ENCODE results near the gene IP6K2. TPM values are rescaled to one million over a fixed set of nuclear protein-coding genes. Genes with fewer than 3 reads are reported as not detected.

The IP6K2 gene
- total and polyA plus RNA-seq, 2 of the 13 experiments (the other 11 are each of a cell fraction or from before 2014, with no cell fraction given): 85.5 to 112 TPM

- no peak for TF ChIP-seq GLMP (CRISPR knock-in tag; IDR thresholded peaks at IDR 0.05; ENCODE audit: borderline replicate concordance)
- no peak for TF ChIP-seq ZBTB1 (CRISPR knock-in tag; IDR thresholded peaks at IDR 0.05; ENCODE audit: borderline replicate concordance)
- 0 out of 2 replicates have a peak, but pooled peaks have one; percentile 36 for TF ChIP-seq GZF1 (CRISPR knock-in tag; IDR thresholded peaks at IDR 0.05)
- 0 out of 2 replicates have a peak, but pooled peaks have one; percentile 63 for TF ChIP-seq ZBED4 (CRISPR knock-in tag; IDR thresholded peaks at IDR 0.05; ENCODE audit: borderline replicate concordance)
- TF ChIP-seq ZNF570 (CRISPR knock-in tag; IDR thresholded peaks at IDR 0.05; ENCODE audit: borderline replicate concordance): no peak
- TF ChIP-seq MTF1 (CRISPR knock-in tag; IDR thresholded peaks at IDR 0.05): no peak
- peak; percentile 20; the same call in 1 of the 2 replicates for TF ChIP-seq TFE3 (CRISPR knock-in tag; IDR thresholded peaks at IDR 0.05)
- no peak for TF ChIP-seq U2AF2 (IDR thresholded peaks at IDR 0.05; ENCODE audit: low read depth, low read length)
- no peak; the same call in none of the 2 replicates for TF ChIP-seq REPIN1 (CRISPR knock-in tag; IDR thresholded peaks at IDR 0.05; ENCODE audit: borderline replicate concordance, low read depth)
- no peak for TF ChIP-seq ZMYM2 (CRISPR knock-in tag; IDR thresholded peaks at IDR 0.05)
- TF ChIP-seq ZNF564 (CRISPR knock-in tag; IDR thresholded peaks at IDR 0.05): peak; percentile 86; the same call in 1 of the 2 replicates
- no peak for TF ChIP-seq TSC22D2 (CRISPR knock-in tag; IDR thresholded peaks at IDR 0.05; ENCODE audit: borderline replicate concordance)
- TF ChIP-seq SMYD3 (CRISPR knock-in tag; IDR thresholded peaks at IDR 0.05): no peak
- TF ChIP-seq LRRFIP1 (CRISPR knock-in tag; conservative IDR thresholded peaks at IDR 0.05): no peak
- no peak for TF ChIP-seq U2AF1 (optimal IDR thresholded peaks at IDR 0.05; ENCODE audit: low read depth, low read length)
- TF ChIP-seq SRSF9 (IDR thresholded peaks at IDR 0.05; ENCODE audit: borderline replicate concordance, insufficient read depth, low read depth, low read length, poor library complexity, severe bottlenecking): no peak
- TF ChIP-seq ZFP82 (CRISPR knock-in tag; IDR thresholded peaks at IDR 0.05; ENCODE audit: borderline replicate concordance): 0 out of 2 replicates have a peak, but pooled peaks have one; percentile 39
- TF ChIP-seq HNRNPH1 (optimal IDR thresholded peaks at IDR 0.05; ENCODE audit: low read depth, low read length): no peak
Observed at GRCh38 chr3:48685603-48686511, 31.2 kb downstream of the IP6K2 start, which contains the start of gene NCKIPSD (continued).

All from HepG2 (cell line).